CD4-positive, alpha-beta T cell treated with Interferon gamma for 1 hour (primary cell): ENCODE data around the gene TEC.

Experiments used
- DNase-seq: peaks from one replicate; pipeline ENCODE4 v3.0.0-alpha.2; 2020

TEC gene

GRCh38 chr4:48114412-48114811 is 155.2 kb downstream of the TEC start:
- DNase-seq = no peak

GRCh38 chr4:48112017-48112667 is 157.5 kb downstream of the TEC start:
- no peak for DNase-seq

- DNase-seq = no peak
These were observed 159.1 kb downstream of the TEC start for GRCh38 chr4:48110452-48110978.

- no peak for DNase-seq
These were observed 160.0 kb downstream of the TEC start for GRCh38 chr4:48109413-48110263.

- no peak for DNase-seq
These were observed 161.1 kb downstream of the TEC start for GRCh38 chr4:48108309-48109073.

GRCh38 chr4:48105230-48105629 is 164.4 kb downstream of the TEC start:
- no peak for DNase-seq

GRCh38 chr4:48103483-48104139 is 166.0 kb downstream of the TEC start:
- no peak for DNase-seq

GRCh38 chr4:48102303-48102702 is 167.3 kb downstream of the TEC start:
- no peak for DNase-seq

GRCh38 chr4:48100256-48100655 is 169.4 kb downstream of the TEC start:
- DNase-seq = no peak

- DNase-seq = no peak
These were observed 174.2 kb downstream of the TEC start for GRCh38 chr4:48095441-48095840.

- DNase-seq = no peak
These were observed 175.6 kb downstream of the TEC start for GRCh38 chr4:48093991-48094416.

GRCh38 chr4:48090621-48091020 is 179.0 kb downstream of the TEC start:
- no peak for DNase-seq

- no peak for DNase-seq
These were observed 183.6 kb downstream of the TEC start for GRCh38 chr4:48085821-48086589.
